HG03097 (cell line): ENCODE results near the gene SSUH2.

Experiments used
- ATAC-seq: cut with Tn5 transposase; IDR thresholded peaks from one replicate; pipeline ENCODE4 v1.9.1; 2021; ENCODE audit not compliant: unreplicated experiment, low FRiP score

Gene SSUH2

GRCh38 chr3:8642001-8642400 lies 2.6 kb downstream of the SSUH2 start:
- no peak for ATAC-seq

GRCh38 chr3:8641472-8641871 lies 3.1 kb downstream of the SSUH2 start:
- no peak for ATAC-seq

GRCh38 chr3:8640223-8640622 lies 4.4 kb downstream of the SSUH2 start:
- no peak for ATAC-seq

- ATAC-seq = no peak
These were observed 5.0 kb downstream of the SSUH2 start for GRCh38 chr3:8639659-8640000.

- ATAC-seq = no peak
These were observed 5.5 kb downstream of the SSUH2 start for GRCh38 chr3:8638994-8639658.

GRCh38 chr3:8637348-8637747 lies 7.2 kb downstream of the SSUH2 start:
- no peak for ATAC-seq

- ATAC-seq = no peak
These were observed 9.0 kb downstream of the SSUH2 start for GRCh38 chr3:8635631-8636030.

GRCh38 chr3:8635125-8635524 lies 9.5 kb downstream of the SSUH2 start:
- no peak for ATAC-seq

GRCh38 chr3:8632402-8633237 lies 12.0 kb downstream of the SSUH2 start:
- ATAC-seq = no peak

- ATAC-seq = no peak
These were observed 12.9 kb downstream of the SSUH2 start for GRCh38 chr3:8631661-8632060.

- ATAC-seq = no peak
These were observed 15.2 kb downstream of the SSUH2 start for GRCh38 chr3:8629151-8630021.

- ATAC-seq = no peak
These were observed 16.6 kb downstream of the SSUH2 start for GRCh38 chr3:8627949-8628348.

GRCh38 chr3:8627201-8627940 lies 17.2 kb downstream of the SSUH2 start:
- ATAC-seq = no peak

- no peak for ATAC-seq
These were observed 18.6 kb downstream of the SSUH2 start for GRCh38 chr3:8625991-8626390.

GRCh38 chr3:8624612-8625011 lies 20.0 kb downstream of the SSUH2 start:
- no peak for ATAC-seq

- ATAC-seq = no peak
These were observed 20.9 kb downstream of the SSUH2 start for GRCh38 chr3:8623741-8624140.

- ATAC-seq = no peak
These were observed 21.5 kb downstream of the SSUH2 start for GRCh38 chr3:8622873-8623691.

- ATAC-seq = no peak
These were observed 22.7 kb downstream of the SSUH2 start for GRCh38 chr3:8621872-8622271.

GRCh38 chr3:8621141-8621540 lies 23.5 kb downstream of the SSUH2 start:
- no peak for ATAC-seq

- ATAC-seq = no peak
These were observed 25.1 kb downstream of the SSUH2 start for GRCh38 chr3:8619548-8619947.
